ENCODE measurements around the gene TRMT2A.

Gene TRMT2A

DNA sequence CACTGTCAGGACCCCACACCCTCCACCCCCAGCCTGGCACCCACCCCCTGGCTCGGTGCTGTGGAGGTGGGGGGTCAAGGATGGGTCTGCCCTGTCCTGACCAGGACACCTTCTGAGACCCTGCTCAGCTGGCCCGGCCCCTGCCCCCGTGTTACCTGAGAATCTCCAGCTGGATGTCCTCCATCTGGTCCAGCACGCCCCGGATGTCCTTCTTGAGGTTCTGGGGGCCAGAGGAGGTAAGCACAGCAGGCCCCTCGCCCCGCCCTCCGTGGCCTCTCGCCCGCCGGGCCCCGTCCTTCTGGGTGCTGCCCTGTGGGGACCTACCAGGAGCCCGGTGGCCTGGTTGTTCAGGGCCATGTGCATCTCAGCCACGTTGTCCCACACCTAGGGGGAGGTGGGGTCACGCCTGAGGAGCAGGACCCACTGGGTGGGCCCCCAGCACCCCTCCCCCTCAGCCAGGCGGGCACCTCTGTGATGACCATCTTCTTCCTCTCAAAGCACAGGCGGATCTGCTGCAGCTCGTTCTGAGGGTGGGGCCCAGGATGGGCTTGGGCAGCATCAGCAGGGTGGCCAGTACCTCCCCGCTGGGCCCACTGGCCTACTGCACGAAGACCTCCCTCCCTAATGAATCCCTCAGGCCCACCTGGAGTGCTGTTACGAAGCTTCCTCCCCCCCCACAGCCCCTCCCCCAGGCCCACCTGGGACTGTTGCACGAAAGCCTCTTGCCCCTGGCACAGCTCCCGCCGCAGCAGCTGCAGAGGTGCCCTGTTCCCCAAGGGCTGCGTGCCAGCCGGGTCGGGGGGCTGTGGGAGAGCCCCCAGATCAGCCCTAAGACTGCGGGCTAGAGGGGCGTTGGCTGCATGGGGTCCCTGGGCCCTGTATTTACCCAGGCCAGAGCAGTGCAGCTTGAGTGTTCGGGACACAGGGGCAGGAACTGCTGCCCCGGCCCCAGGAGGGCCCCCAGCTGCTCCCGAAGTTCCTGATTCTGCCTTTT, 32.5 kb upstream of the TRMT2A start:
- DNase-seq (ENCODE audit: low read depth in 1 of 2, low spot score in 1 of 2), result no peak

DNA sequence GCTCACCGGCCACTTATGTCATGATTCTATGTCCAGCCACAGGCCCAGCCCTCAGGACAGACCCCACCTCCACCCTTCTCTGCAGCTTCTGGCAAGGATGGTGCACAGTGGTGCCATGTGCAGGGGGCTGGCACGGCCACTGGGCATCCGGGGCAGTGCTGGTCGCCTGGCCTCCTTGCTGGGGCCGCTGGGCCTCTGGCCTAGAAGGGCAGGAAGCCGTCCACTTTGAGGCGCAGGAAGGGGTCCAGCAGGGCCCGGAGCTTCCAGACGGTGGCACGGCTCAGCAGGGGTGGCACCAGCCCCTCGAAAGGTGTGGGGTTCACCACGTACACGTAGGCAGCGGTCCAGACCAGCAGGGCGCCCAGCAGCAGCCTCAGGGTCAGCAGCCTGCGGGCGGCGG, 31.4 kb upstream of the TRMT2A start:
- no peak for DNase-seq (ENCODE audit: low read depth in 1 of 2, low spot score in 1 of 2)

DNA sequence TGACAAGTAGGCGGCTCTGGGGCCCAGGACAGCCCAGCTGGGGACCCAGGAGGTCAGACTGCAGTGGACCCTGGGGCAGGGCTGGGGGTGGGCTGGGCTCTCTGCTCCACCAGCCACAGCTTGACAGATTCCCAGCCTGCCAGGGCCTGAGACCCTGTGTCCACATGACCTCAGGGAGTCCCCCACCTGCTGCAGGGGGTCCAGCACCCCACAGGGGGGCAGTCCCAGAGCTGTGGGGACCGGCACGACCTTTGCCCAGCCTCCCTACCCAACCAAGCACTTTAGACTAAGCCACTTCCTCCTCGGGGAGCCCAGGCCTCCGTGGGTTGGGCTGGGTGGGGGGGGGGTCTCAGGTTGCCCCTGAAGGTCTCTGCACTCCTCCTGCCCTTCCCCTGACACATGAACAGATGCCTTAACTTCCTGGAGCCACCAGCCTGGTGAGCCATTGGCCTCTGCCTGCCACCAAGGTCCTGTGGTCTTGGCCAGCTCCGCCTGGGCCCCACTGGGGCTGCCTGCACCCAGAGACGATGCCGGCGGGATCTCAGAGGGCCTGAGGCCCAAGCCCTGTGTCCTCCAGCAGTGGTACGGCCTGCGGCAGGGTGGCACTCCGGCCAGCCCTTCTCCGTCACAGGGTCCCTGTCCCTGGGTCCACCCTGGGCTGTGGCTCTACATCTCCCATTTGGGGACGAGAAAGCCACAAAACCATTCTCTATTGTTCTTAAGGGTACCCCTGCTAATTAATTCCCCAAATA, 30.4 kb upstream of the TRMT2A start:
- DNase-seq (ENCODE audit: low read depth in 1 of 2, low spot score in 1 of 2), result no peak

DNA sequence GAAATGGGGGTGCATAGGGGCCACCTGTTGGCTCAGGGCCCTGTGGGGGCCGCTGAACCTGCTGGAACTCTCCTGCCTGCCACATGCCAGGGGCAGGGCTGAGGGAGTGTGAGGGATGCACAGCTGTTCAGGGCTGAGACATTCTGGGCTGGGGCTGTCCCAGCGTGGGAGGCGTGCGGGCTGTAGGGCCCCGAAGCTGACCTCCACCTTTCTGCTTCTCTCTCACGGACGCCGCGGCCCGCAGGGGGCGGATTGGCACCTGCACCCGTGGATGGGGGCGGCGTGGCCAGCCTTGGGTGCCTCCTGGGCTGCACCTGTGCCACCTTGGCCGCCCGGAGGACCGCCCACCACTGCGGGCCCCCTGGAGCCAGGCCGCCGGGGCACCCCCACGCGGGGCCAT, 29.8 kb upstream of the TRMT2A start:
- no peak for DNase-seq (ENCODE audit: low read depth in 1 of 2, low spot score in 1 of 2)

DNA sequence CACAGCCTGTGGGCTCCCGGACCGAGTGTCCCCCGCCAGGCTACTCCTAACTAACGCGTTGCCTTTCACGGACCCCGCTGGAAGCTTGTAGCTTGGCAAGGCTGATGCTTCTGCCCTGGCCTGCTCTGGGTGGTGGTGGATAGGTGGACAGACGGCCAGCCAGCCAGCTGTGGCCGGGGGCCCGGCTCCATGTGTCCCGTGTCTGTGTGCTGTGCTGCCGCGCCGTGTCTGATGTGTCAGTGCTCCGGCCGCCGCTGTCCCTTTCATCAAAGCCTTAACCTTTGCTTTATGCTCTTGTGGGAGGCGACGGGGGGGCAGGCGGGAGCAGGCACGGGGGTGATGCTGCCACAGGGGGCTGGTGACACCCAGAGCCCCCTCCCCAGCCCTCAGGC, 28.8 kb upstream of the TRMT2A start:
- no peak for DNase-seq (ENCODE audit: low read depth in 1 of 2, low spot score in 1 of 2)

DNA sequence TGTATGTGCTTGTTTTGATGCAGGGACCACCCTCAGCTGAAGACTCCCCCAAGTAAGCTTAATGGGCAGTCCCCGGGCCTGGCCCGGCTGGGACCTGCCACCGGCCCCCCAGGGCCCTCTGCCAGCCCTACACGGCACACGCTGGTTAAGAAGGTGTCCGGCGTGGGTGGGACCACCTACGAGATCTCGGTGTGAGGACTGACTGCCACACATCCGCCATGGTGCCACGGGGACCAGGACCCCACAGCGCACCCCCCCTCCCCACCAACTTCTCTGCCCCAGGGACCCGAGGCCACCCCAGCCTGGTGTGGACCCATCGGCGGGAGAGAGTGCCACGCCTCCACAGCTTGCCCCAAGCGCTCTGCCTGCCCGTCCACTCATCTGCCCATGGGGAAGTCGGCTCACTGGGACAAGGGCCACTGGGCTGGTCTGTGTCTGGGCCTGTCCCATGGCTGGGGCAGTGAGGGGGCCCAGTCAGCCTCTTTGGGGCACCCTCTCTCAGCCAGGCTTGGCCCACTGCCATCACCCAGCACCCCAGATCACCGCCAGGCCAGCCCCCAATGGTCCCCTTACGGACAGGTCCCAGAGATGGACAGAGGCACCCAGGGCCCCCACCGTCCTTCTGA, 28.3 kb upstream of the TRMT2A start:
- DNase-seq (ENCODE audit: low read depth in 1 of 2, low spot score in 1 of 2), result no peak

DNA sequence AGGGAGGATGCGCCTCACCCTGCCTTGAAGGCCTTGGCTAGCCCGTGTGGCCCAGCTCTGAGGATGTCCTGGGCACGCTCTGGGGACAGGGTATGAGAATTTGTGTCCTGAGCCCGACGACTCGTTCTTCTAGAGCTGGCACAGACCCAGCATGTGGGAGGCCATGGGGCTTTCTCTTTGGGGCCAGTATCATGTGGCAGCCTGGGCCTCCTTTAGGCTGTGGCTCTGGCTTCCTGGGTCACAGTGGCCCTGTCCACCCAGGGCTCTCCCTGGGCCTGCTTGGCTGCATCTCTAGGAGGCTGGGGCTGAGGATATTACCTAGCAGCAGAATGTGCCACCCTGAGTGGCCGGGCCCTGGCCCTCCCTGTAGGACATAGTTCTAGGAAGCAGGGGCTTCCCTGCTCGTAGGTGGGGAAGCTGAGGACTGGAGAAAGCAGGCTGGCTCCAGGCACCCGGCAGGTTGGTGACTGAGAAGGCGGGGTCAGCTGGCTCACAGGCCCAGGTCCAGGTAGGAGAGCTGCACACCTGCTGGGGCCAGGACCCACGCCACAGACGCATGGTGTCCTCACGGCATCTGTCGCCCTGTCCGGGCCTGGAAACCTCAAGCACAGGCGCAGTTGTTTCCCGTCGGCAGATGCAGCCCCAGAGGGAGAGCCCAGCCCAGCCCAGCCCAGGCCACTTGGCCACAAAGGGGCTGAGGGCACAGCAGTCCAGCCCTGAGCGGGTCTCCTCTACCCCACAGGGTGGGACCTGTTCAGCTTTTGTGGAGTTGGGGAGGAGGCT, 27.0 kb upstream of the TRMT2A start:
- DNase-seq (ENCODE audit: low read depth in 1 of 2, low spot score in 1 of 2), result no peak

DNA sequence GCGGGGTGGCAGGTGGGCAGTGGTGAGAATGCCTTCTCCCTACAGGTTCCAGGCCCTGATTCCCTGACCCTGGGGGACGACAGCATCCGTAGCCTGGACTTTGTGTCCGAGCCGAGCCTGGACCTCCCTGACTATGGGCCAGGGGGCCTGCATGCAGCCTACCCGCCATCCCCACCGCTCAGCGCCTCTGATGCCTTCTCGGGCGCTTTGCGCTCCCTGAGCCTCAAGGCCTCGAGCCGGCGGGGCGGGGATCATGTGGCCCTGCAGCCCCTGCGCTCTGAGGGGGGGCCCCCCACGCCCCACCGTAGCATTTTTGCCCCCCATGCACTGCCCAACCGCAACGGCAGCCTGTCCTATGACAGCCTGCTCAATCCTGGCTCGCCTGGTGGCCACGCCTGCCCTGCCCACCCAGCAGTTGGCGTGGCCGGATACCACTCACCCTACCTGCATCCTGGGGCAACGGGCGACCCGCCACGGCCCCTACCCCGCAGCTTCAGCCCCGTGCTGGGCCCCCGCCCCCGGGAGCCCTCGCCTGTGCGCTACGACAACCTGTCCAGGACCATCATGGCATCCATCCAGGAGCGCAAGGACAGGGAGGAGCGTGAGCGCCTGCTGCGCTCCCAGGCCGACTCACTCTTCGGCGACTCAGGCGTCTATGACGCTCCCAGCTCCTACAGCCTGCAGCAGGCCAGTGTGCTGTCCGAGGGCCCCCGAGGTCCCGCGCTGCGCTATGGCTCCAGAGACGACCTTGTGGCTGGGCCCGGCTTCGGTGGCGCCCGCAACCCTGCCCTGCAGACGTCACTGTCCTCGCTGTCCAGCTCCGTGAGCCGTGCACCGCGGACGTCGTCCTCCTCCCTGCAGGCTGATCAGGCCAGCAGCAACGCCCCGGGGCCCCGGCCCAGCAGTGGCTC, 25.9 kb upstream of the TRMT2A start:
- DNase-seq (ENCODE audit: low read depth in 1 of 2, low spot score in 1 of 2), result no peak

DNA sequence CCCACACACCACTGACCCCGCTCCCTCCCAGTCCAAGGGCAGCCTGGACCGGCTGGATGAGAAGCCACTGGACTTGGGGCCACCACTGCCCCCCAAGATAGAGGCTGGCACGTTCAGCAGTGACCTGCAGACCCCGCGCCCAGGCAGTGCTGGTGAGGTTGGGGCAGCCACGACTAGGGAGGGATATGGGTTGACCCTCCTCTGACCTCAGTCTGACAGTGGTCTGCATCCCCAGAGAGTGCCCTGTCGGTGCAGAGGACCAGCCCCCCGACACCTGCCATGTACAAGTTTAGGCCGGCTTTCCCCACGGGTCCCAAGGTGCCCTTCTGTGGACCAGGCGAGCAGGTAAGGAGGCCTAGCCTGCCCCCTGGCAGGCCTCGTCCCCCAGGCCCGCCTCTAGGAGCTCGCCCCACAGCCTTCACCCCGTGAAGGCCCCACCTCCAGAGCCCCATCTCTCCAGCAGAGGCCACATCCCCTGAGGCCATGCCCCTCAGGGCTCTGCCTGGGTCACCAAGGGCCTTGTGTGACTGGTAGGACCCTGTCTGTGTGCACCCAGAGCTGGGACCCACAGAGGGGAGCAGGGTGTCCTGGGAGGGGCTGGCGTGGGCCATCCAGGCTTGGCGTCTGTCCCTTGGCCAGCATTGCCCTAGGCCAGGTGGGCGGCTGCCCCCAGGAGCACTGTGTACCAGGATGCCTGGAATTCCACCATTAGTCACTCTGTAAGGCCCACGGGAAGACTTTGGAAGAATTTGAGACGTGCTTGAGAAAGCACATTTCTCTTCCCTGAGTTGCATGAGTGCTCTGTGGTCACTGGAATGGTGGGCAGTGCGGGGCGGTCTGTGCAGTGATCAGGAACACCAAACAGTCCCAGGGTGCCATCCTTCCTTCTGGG, 24.4 kb upstream of the TRMT2A start:
- DNase-seq (ENCODE audit: low read depth in 1 of 2, low spot score in 1 of 2), result no peak

DNA sequence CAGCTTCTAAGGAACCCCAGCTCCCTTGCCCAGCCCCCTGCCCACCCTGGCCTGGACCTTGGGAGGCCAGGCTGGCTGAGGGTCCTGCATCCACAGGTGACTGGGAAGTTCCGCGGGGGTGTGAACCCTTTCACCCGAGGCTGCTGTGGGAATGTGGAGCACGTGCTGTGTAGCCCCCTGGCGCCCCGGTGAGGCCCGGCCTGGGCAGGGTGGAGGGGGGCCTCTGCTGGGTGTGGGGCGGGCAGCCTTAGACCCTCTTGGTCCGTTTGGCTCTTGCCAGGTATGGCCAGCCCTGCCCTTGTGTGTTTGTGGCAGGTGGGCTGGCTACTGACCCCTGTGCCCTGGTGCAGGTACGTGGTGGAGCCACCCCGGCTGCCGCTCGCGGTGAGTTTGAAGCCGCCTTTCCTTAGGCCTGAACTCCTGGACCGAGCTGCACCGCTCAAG, 23.5 kb upstream of the TRMT2A start:
- no peak for DNase-seq (ENCODE audit: low read depth in 1 of 2, low spot score in 1 of 2)

DNA sequence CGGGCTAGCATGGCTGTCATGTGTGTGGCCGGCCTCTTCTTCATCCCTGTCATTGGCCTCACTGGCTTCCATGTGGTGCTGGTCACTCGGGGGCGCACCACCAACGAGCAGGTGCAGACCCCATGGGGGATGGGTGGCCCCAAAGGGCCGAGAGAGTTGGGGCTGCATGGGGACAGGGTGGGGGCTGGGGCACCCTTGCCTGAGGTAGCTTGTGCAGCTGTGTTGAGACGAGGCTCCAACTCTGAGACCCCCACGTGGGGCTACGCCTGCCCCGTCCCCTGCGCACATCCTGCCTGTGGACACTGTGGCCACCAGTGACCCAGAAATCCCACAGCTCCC, 23.1 kb upstream of the TRMT2A start:
- no peak for DNase-seq (ENCODE audit: low read depth in 1 of 2, low spot score in 1 of 2)

DNA sequence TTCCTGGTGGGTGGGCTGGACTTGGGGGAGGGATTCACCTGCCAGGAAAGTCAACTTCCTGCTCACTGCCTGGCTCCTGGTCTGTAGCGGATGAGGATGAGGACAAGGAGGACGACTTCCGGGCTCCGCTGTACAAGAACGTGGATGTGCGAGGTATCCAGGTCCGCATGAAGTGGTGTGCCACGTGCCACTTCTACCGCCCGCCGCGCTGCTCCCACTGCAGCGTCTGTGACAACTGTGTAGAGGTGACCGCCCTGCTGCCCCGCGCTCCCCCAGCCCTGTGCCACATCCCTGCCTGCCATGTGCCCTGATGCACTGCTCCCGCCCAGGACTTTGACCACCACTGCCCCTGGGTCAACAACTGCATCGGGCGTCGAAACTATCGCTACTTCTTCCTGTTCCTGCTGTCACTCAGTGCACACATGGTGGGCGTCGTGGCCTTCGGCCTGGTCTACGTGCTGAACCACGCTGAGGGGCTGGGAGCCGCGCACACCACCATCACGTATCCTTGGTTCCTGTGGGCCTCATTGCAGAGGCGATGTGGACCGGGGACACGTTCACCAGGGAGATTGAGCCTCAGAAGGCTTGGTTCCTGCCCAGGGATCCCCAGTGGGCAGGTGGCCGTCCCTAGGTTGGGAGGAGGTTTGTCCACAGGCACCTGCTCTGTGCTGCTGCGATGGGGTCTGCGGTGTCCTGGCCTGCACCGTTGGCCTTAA, 22.5 kb upstream of the TRMT2A start:
- no peak for DNase-seq (ENCODE audit: low read depth in 1 of 2, low spot score in 1 of 2)

DNA sequence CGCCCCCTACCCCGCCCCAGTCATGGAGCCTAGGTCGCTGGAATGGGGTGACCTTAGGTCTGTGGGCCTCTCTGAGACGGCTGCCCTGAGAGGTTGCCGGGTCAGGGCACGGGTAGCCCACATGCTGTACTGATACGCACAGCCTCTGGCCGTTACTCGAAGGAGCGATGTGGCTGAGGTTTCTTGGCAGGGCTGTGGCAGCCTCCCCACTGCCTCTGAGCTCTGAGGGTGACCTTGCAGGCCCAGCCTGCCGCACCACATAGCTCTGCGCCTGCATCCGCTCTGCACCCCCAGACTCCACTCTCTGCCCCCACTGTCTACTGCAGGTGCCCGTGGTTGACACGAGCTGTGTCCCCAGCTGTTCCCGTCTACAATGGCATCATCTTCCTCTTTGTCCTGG, 21.8 kb upstream of the TRMT2A start:
- no peak for DNase-seq (ENCODE audit: low read depth in 1 of 2, low spot score in 1 of 2)

DNA sequence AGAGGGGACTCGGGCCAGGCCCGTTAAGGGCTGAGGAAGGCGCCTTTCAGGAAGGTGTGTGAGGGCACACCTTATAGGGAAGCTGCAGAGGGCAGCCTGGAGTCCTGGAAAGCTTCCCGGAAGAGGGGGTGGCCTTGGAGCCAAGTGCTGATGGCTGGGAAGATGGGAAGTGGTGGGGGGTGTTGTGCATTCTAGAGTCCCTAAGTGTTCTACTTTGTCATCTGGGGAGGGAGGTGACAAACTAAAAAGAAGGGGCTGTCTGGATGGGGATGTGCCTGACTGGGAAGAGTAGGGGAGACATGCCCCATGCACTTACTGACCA, 21.4 kb upstream of the TRMT2A start:
- DNase-seq (ENCODE audit: low read depth in 1 of 2, low spot score in 1 of 2), result no peak

DNA sequence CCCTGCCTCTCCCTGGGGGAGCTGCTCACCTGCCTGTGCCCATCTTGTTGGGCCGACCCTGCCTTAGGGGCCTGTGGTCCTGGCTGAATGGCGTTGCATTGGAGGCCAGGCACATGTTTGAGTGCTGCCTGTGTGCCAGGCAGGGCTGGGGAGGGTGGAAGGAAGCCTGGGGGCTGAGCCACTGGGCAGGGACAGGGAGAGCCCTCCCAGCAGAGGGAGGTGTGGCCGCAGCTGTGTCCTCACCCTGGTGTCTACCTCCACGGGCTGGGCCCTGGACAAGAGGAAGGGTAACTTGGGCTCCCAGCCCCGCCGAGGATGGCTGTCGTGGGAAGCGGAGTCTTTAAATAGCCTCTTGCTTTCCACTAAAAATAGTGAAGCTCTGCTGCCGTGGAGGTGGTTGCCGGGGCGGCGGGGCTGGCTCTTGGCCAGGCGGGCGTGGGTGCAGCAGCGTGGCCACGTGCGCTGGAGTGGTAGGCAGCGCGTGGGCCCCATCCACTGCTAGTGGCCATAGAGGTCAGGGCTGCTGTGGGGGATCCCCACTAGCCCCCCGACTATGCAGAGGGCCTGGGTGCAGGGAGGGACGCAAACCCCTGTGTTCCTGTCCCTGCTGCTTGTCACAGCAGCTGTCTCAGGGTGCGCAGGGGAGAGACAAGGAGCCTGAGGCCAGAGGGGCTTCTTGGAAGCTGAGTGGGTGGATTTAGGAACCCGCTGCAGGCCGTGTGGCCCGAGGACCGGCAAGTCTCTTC, 20.8 kb upstream of the TRMT2A start:
- no peak for DNase-seq (ENCODE audit: low read depth in 1 of 2, low spot score in 1 of 2)

DNA sequence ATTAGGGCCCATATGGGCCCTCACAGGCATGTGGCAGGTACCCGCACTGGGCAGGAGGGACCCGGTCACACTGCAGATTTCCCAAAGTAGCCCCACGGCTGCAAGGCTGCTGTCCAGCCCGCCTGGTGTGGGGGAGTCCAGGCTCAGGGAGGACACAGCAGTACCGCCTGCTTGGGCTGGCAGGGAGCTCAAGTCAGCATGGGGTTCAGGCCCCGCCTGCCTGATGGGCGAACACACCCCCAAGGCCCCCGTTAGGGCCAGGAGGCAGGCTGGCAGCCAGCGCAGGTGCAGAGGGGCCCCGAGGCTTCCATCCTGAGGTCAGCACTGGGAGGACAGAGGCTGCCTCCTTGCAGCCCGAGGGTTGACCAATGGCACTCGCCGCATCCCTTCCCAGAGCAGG, 20.1 kb upstream of the TRMT2A start:
- no peak for DNase-seq (ENCODE audit: low read depth in 1 of 2, low spot score in 1 of 2)

DNA sequence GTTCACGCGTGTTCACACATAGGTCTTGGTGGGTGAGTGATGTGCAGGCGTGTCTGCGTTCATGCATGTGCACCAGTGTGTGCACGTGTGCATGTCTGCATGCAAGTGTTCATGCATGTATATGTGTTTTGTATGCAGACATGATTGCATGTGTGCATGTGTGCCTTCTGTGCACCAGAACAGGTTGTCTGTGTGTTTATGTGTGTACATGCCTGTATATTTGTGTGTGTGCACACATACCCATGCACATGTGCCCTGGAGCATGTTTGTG, 19.5 kb upstream of the TRMT2A start:
- no peak for DNase-seq (ENCODE audit: low read depth in 1 of 2, low spot score in 1 of 2)
